ENCODE data around the gene VPS9D1. TPM values are rescaled to one million over a fixed set of nuclear protein-coding genes. Genes with fewer than 3 reads are reported as not detected.
A peak's percentile ranks its signal among the peaks of the same experiment; 100 is the strongest.

VPS9D1 gene
- polyA plus RNA-seq, 1 donor from 2014 or later: 29.9 TPM

- H3K36me3 ChIP-seq (ENCODE audit: insufficient read depth, low read length): no peaks in the 10 kb centered on the region
- no peaks in the 10 kb centered on the region for H3K79me2 ChIP-seq (replicated peaks; ENCODE audit: insufficient read depth, low read length)
- H4K20me1 ChIP-seq (ENCODE audit: insufficient read depth): peaks cover 9% of the 10 kb centered on the region
- H3K27ac ChIP-seq (ENCODE audit: low read length): no peak overlapping the region
- H3K9ac ChIP-seq (ENCODE audit: low read length): no peak overlapping the region
- H3K27me3 ChIP-seq (ENCODE audit: insufficient read depth, low read depth, low read length): no peaks in the 10 kb centered on the region
- no peaks in the 10 kb centered on the region for H3K9me2 ChIP-seq (ENCODE audit: insufficient read depth, low read length)
- no peaks in the 10 kb centered on the region for H3F3A ChIP-seq (ENCODE audit: insufficient read depth, low read length, poor library complexity, severe bottlenecking)
- H3K4me2 ChIP-seq (ENCODE audit: low read length): no peak overlapping the region
- TF ChIP-seq CTCF (IDR thresholded peaks at IDR 0.05; ENCODE audit: poor library complexity, severe bottlenecking) (no peak), POLR2AphosphoS5 (IDR thresholded peaks at IDR 0.05) (no peak), EZH2 (IDR thresholded peaks at IDR 0.05; ENCODE audit: borderline replicate concordance, insufficient read depth, low read length, poor library complexity, severe bottlenecking) (no peak), REST (IDR thresholded peaks at IDR 0.05; ENCODE audit: borderline replicate concordance) (no peak), MXI1 (conservative IDR thresholded peaks at IDR 0.05; ENCODE audit: poor library complexity, severe bottlenecking) (no peak), EP300 (conservative IDR thresholded peaks at IDR 0.05; ENCODE audit: poor library complexity, severe bottlenecking) (no peak), RAD21 (conservative IDR thresholded peaks at IDR 0.05) (no peak)
- no peak overlapping the region for H2AFZ ChIP-seq (ENCODE audit: low read depth, low read length)
- H3K4me3 ChIP-seq (ENCODE audit: low read length): peak overlapping the region; percentile 93
- H3K9me3 ChIP-seq (ENCODE audit: low read length): no peaks in the 10 kb centered on the region
These were observed 2.9 kb upstream of the VPS9D1 start for GRCh38 chr16:89723279-89724250.

- Histone ChIP-seq H3K9me3 (ENCODE audit: low read length) (no peaks in the 10 kb centered on the region), H2AFZ (ENCODE audit: low read depth, low read length) (no peak overlapping the region), H3K9me2 (ENCODE audit: insufficient read depth, low read length) (no peaks in the 10 kb centered on the region), H3K4me3 (ENCODE audit: low read length) (peak overlapping the region; percentile 93), H3K4me2 (ENCODE audit: low read length) (peak overlapping the region; percentile 49), H3K27ac (ENCODE audit: low read length) (no peak overlapping the region), H3K9ac (ENCODE audit: low read length) (peak overlapping the region; percentile 81), H3K36me3 (ENCODE audit: insufficient read depth, low read length) (no peaks in the 10 kb centered on the region), H3F3A (ENCODE audit: insufficient read depth, low read length, poor library complexity, severe bottlenecking) (no peaks in the 10 kb centered on the region), H4K20me1 (ENCODE audit: insufficient read depth) (peaks cover 9% of the 10 kb centered on the region), H3K79me2 (replicated peaks; ENCODE audit: insufficient read depth, low read length) (no peaks in the 10 kb centered on the region), H3K27me3 (ENCODE audit: insufficient read depth, low read depth, low read length) (no peaks in the 10 kb centered on the region)
- TF ChIP-seq MXI1 (conservative IDR thresholded peaks at IDR 0.05; ENCODE audit: poor library complexity, severe bottlenecking) (no peak), RAD21 (conservative IDR thresholded peaks at IDR 0.05) (no peak), POLR2AphosphoS5 (IDR thresholded peaks at IDR 0.05) (no peak), CTCF (IDR thresholded peaks at IDR 0.05; ENCODE audit: poor library complexity, severe bottlenecking) (no peak), SMC3 (conservative IDR thresholded peaks at IDR 0.05; ENCODE audit: poor library complexity) (no peak), REST (IDR thresholded peaks at IDR 0.05; ENCODE audit: borderline replicate concordance) (no peak), EP300 (conservative IDR thresholded peaks at IDR 0.05; ENCODE audit: poor library complexity, severe bottlenecking) (no peak), TAF1 (IDR thresholded peaks at IDR 0.05; ENCODE audit: low read depth) (no peak), EZH2 (IDR thresholded peaks at IDR 0.05; ENCODE audit: borderline replicate concordance, insufficient read depth, low read length, poor library complexity, severe bottlenecking) (no peak)
These were observed 1.9 kb upstream of the VPS9D1 start for GRCh38 chr16:89722392-89723278.

Data from neural cell (in vitro differentiated cells).